GM12865 (cell line): ENCODE results near the gene CD74.

Experiments used
- DNase-seq: peaks from one replicate; pipeline ENCODE4 v3.0.0; 2010; ENCODE audit warnings: low read depth
- H3K4me3 ChIP-seq: 2 replicates; pipeline ENCODE4 v1.5.1; 2011; ENCODE audit warnings: mild to moderate bottlenecking, low read depth, low read length, control low read depth
- TF ChIP-seq, protein P1 (sequence below): IDR thresholded peaks from 2 replicates; pipeline ENCODE4 v1.5.1; 2011; ENCODE audit warnings: low read length, control low read depth, low read depth, inconsistent platforms; ENCODE audit not compliant: insufficient read depth; ENCODE audit errors: missing control alignments

CD74 gene

DNA sequence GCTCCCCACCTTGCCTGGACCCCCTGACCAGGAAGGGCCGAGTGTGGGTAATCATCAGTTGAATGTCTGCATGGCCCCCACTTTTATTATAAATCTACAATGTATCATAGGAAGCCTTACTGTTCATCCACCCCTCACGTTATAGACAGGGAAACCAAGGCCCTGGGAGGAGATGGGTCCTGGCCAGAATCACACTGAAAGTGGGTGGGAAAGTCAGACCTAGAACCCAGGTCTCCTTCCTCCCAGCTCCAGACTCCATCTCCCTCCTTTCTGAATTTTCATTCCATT is 17.1 kb downstream of the CD74 start:
- no peak overlapping the region for H3K4me3 ChIP-seq
- TF ChIP-seq, protein P1, sequence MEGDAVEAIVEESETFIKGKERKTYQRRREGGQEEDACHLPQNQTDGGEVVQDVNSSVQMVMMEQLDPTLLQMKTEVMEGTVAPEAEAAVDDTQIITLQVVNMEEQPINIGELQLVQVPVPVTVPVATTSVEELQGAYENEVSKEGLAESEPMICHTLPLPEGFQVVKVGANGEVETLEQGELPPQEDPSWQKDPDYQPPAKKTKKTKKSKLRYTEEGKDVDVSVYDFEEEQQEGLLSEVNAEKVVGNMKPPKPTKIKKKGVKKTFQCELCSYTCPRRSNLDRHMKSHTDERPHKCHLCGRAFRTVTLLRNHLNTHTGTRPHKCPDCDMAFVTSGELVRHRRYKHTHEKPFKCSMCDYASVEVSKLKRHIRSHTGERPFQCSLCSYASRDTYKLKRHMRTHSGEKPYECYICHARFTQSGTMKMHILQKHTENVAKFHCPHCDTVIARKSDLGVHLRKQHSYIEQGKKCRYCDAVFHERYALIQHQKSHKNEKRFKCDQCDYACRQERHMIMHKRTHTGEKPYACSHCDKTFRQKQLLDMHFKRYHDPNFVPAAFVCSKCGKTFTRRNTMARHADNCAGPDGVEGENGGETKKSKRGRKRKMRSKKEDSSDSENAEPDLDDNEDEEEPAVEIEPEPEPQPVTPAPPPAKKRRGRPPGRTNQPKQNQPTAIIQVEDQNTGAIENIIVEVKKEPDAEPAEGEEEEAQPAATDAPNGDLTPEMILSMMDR: no peak
- no peak for DNase-seq

DNA sequence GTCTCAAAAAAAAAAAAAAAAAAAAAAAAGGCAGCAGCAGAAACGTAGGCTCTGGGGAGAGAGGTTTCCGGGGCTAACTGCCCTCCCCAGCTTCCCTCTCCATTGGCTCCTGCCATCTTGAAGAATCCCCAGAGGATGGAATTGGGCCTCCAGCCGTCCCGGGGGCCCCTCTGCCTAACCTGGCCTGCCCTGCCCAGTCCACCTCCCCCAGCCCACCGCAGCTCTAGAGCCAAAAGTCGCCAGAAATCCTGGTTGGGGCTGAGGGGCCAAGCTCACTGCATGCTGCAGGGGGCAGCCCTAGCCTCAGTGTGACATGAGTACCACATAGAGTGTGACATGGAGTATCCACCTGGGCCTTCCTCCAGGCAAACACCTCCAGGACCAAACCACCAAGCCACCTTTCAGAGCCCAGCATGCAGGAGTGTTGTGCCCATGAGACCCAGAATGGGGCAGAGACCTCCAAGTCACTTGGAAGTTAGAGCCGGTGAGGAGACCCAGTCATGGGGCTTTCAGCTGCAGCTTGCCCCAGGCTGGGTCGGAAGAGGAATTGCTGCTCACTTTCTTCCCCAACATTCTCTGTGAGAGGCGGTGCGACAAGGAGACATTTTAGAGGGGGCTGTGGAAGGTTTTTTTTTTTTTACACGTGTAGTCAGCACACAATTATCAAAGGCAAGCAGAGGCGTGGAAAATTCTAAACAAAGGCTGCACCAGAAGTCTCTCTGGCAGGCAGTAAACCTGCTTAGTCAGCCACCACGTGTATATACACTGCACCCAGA is 17.6 kb downstream of the CD74 start:
- TF ChIP-seq, protein P1: no peak
- no peak for DNase-seq
- H3K4me3 ChIP-seq: no peak overlapping the region

DNA sequence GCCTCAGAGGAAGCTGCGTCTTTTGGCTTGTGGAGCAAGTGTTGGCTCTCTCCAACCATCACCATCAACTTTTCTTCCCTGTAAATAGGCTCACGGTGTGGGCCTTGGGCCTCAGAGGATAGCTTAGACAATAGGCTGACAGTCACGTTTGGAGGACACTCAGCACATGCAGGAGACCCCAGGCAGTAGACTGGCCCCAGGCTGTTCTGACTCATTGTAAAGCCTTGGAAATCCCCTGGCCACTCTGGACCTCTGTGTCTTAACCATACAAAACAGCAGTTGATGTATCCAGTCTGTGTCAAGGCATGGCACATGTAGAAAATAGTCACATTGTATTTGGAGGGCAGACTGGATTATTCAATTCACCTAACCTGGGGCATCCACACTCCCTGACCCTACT is 18.6 kb downstream of the CD74 start:
- TF ChIP-seq, protein P1: no peak
- DNase-seq: peak; percentile 64

DNA sequence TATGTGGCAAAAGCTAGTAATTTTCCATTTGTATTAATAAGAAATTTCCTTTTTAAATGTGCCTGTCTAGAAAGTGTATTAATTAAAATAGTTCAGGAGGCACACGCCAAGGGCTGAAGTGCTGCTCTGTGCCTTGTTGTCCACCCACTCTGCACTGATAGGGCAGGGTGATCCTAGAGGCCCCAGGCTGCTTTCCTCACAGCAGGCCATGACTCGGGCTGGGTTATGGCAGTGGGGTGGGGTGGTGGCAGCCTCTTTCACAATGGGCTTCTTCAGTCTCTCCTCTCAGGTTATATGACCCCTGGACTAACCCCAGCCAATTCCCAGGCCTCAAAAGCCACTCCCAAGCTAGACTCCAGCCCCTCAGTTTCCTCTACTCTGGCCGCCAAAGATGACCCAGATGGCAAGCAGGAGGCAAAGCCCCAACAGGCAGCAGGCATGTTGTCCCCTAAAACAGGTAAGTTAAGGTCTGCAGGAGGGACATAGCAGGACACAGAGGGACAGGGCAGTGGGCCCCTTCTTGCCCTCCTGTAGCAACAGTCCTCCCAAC is 19.5 kb downstream of the CD74 start:
- TF ChIP-seq, protein P1: no peak
- no peak for DNase-seq
- no peak overlapping the region for H3K4me3 ChIP-seq

More for the DNA sequence above, 18.6 kb downstream of the CD74 start:
- no peak overlapping the region for H3K4me3 ChIP-seq

DNA sequence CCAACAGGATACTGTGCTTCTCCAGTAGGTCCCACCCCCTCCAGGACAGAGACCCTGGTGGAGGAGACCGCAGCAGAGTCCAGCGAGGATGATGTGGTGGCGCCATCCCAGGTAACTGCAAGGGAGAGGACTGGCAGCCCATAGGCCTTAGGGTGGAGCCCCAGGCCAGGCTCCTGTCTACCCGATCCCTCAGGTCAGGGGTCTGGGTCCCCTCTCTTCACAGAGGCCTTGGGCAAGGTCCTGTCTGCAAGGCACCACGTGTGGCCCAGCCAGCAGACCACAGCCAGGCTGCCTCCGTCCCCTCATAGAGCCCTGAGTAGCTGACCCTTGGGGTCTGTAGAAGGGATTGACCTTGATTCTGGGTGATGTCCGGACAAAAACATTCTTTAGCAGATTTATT is 20.0 kb downstream of the CD74 start:
- TF ChIP-seq, protein P1: no peak
- no peak for DNase-seq
- no peak overlapping the region for H3K4me3 ChIP-seq

DNA sequence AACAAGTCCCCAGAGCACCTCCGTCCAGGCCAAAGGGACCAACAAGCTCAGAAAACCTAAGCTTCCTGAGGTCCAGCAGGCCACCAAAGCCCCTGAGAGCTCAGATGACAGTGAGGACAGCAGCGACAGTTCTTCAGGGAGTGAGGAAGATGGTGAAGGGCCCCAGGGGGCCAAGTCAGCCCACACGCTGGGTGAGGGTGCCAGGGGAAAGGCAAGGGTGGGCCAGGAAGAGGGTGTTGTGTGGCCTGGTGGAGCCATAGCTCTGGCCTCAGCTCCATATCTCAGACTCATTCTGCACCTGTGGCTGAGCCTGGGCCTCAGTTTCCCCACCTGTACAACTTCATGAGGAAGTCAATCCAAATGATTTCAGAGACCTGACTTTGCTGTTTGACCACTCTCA is 20.7 kb downstream of the CD74 start:
- TF ChIP-seq, protein P1: no peak
- no peak overlapping the region for H3K4me3 ChIP-seq
- DNase-seq: no peak
